ENCODE data around the gene TRIM8. TPM values are rescaled to one million over a fixed set of nuclear protein-coding genes. Genes with fewer than 3 reads are reported as not detected.

TRIM8 gene
- total RNA-seq, 1 experiment from 2014 or later = 91.6 TPM

GRCh38 chr10:102617816-102618215 is 26.5 kb upstream of the TRIM8 start:
- H3K4me3 ChIP-seq (replicated peaks in 1 of 2; ENCODE audit: low read depth in 1 of 2, low read length in 2 of 2) = no peak overlapping the region
- intact Hi-C loops (cut with micrococcal nuclease) = no loop called here
- H3K27ac ChIP-seq (ENCODE audit: low read depth, low read length) = no peak overlapping the region
- H4K20me1 ChIP-seq (ENCODE audit: insufficient read depth) = no peaks in the 10 kb centered on the region
- no peak for DNase-seq (ENCODE audit: low read depth, low spot score)
- CTCF ChIA-PET = no interaction called here
- H3K79me2 ChIP-seq (ENCODE audit: insufficient read depth, low read length) = no peaks in the 10 kb centered on the region
- RAD21 ChIA-PET (ENCODE audit: low non-redundant PET in 1 of 2, low total read pairs in 2 of 2, uncharacterized antibody in 2 of 2, unreplicated experiment in 2 of 2) = no interaction called here
- no peaks in the 10 kb centered on the region for H3K9me2 ChIP-seq (ENCODE audit: insufficient read depth)
- H3K4me2 ChIP-seq (ENCODE audit: low read length) = no peak overlapping the region
- no peaks in the 10 kb centered on the region for H3K27me3 ChIP-seq (ENCODE audit: insufficient read depth, low read length)
- no peaks in the 10 kb centered on the region for H3K9me3 ChIP-seq (ENCODE audit: control insufficient read depth in 1 of 2, insufficient read depth in 1 of 2, low read depth in 1 of 2, low read length in 2 of 2)
- no peak for ATAC-seq
- peaks cover 0 to 26% of the 10 kb centered on the region in 2 experiments; a peak in 2 of 4 replicates for H3K4me1 ChIP-seq (ENCODE audit: control insufficient read depth in 1 of 2, insufficient read depth in 2 of 2, low read length in 2 of 2)
- no peak for TF ChIP-seq CBX3 (IDR thresholded peaks at IDR 0.05; ENCODE audit: low read depth)
- TF ChIP-seq POLR2A (IDR thresholded peaks at IDR 0.05; ENCODE audit: borderline replicate concordance, extremely low read depth, insufficient read depth, insufficient read length) = no peak
- TF ChIP-seq RAD21 (IDR thresholded peaks at IDR 0.05; ENCODE audit: low read depth) = no peak
- no peak for TF ChIP-seq JUND (IDR thresholded peaks at IDR 0.05)
- TF ChIP-seq MAX (IDR thresholded peaks at IDR 0.05) = no peak
- no peak for TF ChIP-seq REST (IDR thresholded peaks at IDR 0.05; ENCODE audit: low read depth)
- no peak for TF ChIP-seq ATF3 (IDR thresholded peaks at IDR 0.05)
- no peak for TF ChIP-seq CEBPB (IDR thresholded peaks at IDR 0.05; ENCODE audit: low read depth)
- TF ChIP-seq EZH2phosphoT487 (IDR thresholded peaks at IDR 0.05; ENCODE audit: borderline replicate concordance) = no peak
- no peak for TF ChIP-seq ELF1 (IDR thresholded peaks at IDR 0.05; ENCODE audit: borderline replicate concordance, low read depth)
- TF ChIP-seq EGR1 (IDR thresholded peaks at IDR 0.05; ENCODE audit: low read depth) = no peak
- no peak for TF ChIP-seq POLR2AphosphoS5 (IDR thresholded peaks at IDR 0.05; ENCODE audit: low read depth, low read length)
- no peak for TF ChIP-seq TCF7L2 (IDR thresholded peaks at IDR 0.05; ENCODE audit: borderline replicate concordance, extremely low read depth, insufficient read depth, insufficient read length)
- no peak for TF ChIP-seq ZBTB33 (IDR thresholded peaks at IDR 0.05; ENCODE audit: extremely low read depth, insufficient replicate concordance, low read length)
- TF ChIP-seq ZNF274 (IDR thresholded peaks at IDR 0.05; ENCODE audit: low read depth, low read length) = no peak
- TF ChIP-seq CTCF (IDR thresholded peaks at IDR 0.05 in 2 of 3, conservative IDR thresholded peaks at IDR 0.05 in 1 of 3; ENCODE audit: borderline replicate concordance in 1 of 3, insufficient read depth in 1 of 3, low read depth in 2 of 3, low read length in 2 of 3) = no peak
- no peak overlapping the region for H3K9ac ChIP-seq (ENCODE audit: low read length)
- H2AFZ ChIP-seq (ENCODE audit: low read depth, low read length, poor library complexity, severe bottlenecking) = no peak overlapping the region
- H3K36me3 ChIP-seq (ENCODE audit: control insufficient read depth in 1 of 2, insufficient read depth in 2 of 2, low read length in 2 of 2) = 0 out of 4 replicates have a peak, but pooled peaks cover 0 to 3% of the 10 kb centered on the region in 2 experiments
- no TSS peak for BruUV-seq (replicated peaks)
- POLR2A ChIA-PET = no interaction called here
